ENCODE data around the gene TTC23L.
"Not testable (repeated sequence)": the region's sequence is repeated elsewhere in the genome, so short reads cannot be mapped to it uniquely, and the experiment has no call there.

Gene TTC23L

DNA sequence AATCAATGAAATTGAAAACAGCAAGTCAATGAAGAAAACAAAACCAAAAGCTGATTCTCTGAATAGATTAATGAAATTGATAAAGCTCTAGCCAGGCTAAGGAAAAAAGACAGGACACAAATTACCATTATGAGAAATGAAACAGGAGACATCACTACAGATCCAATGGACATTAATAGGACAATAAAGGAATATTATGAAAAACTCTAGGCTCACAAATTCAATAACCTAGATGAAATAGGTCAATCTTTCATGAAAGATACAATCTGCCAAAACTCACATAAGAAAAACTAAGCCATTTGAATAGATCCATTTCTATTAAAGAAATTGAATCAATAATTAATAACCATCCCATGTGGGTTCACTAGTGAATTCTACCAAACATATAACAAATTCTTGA, 37.3 kb downstream of the TTC23L start:
- DNase-seq, result no peak

DNA sequence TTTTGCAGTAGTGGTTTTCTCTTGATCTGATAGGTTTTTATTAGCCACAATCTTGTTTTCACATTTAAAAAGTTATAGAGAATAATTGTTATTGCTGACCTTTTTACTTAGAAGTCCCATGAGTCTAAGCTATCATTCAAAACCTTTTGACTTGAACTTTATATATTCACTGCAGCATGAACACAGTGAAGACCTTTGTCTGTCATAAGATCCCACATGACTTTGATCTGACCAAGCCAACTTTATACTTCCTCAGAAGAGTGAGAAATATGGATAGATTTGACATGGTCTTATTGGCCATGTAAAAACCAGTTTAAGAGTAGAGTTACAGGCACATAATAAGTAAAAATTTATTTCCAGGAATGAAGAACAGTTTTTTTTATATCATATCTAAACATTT, 42.3 kb downstream of the TTC23L start:
- DNase-seq, result peak in 2 of 4 experiments; percentile 36 to 40

DNA sequence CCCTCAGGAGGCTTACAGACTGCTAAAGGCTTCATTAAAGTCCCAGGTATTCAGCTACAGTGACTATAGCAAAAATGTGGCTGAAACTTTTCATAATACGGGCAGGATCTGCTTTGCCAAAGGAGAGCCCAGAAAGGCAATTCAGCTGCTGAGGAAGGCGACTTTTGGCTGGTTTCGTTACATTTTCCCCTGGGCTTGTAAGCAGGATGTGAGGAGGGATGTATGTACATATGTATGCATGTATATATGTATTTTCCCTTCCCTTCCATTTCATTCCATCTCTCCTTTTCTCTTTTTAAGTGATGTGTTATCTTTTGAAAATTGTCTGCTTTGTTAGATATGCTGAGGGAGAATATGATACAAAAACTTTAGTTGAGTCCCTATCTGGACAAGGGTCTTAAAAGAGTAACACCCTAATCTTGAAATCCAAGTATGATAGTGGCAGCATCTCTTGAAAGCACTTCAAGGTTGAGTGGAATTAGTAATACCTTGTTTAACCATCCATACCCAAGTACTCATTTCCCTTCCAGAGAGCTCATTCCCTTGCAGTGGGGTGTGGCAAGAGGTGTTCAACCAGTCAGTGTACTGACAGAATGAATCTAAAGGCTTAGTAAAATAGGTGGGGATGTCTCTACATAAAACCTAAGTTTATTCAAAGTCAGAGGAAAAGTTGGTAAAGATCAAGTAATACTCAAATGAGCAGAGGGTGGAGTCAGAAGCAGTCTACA, 47.6 kb downstream of the TTC23L start:
- DNase-seq, result no peak

DNA sequence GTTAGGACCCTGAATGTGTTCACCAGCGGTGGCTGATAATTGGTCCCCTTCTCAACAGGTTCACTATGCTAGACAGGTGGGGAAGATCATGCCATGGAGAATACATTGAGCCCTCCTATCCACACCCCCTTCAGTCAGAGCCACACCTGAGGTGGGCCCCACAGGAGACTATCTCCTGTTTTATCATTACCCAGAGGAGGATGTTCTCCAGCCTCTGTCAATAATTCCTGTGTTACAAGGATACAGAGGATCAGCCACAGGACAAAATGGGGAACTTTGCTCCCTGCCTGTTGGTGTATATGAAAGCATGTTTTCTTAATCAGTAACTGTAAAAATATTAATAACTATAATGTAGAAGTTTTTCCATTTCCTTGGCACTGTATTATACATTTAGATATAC, 50.4 kb downstream of the TTC23L start:
- DNase-seq, result no peak

DNA sequence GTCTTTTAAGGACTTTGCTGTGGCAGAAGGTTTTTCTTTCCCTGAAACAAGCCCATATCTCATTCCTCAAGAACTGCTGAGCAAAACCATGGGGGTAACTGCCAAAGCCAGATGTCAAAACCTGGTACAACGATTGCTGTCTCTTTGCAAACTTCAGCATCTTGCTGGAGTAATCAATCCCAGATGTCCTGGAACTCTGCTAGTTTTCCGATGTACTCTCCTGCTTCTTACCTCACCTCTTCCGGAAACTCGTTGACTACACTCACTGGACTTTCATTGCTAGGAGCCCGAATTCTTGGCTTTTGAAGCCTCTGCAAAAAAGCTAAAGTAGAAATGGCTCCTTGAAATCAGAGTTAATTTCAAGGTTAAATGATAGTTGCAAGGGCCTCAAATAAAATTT, 53.0 kb downstream of the TTC23L start:
- no peak for DNase-seq

DNA sequence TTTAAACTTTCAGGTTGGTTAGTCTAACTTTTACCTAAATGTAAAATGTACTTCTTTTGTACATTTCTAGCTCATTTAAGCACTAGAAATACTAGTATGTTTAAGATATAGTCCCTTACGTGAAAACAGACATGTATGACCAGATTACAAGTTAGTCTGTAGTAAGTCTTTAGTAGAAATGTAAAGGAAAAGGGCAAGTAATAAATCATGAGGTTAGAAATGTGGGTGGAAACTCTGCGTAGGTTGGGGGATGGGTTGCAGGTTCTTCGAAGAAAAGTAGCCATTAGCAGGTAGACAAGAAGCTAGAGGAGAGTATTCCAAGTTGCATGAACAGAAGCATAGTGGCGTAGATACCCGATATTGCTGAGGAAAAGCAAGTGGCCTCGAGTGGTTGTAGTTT, 53.5 kb downstream of the TTC23L start:
- no peak for DNase-seq

DNA sequence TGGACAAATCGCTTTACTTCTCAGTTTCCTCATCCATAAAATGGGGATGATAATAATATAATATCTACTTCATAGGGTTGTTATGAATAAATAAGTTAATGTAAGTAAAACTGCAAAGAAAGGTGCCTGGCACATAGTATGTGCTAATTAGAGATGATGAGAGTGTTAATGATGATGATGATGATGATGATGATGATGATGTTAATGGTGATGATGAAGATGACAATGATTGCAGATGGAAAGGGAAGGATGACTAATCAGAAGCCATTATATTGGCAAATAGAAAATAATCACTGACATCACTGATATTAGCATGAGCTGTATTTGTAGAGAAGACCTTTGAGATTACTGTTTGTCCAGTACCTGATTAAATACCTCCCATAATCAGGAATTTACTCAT, 55.8 kb downstream of the TTC23L start:
- DNase-seq, result no peak

DNA sequence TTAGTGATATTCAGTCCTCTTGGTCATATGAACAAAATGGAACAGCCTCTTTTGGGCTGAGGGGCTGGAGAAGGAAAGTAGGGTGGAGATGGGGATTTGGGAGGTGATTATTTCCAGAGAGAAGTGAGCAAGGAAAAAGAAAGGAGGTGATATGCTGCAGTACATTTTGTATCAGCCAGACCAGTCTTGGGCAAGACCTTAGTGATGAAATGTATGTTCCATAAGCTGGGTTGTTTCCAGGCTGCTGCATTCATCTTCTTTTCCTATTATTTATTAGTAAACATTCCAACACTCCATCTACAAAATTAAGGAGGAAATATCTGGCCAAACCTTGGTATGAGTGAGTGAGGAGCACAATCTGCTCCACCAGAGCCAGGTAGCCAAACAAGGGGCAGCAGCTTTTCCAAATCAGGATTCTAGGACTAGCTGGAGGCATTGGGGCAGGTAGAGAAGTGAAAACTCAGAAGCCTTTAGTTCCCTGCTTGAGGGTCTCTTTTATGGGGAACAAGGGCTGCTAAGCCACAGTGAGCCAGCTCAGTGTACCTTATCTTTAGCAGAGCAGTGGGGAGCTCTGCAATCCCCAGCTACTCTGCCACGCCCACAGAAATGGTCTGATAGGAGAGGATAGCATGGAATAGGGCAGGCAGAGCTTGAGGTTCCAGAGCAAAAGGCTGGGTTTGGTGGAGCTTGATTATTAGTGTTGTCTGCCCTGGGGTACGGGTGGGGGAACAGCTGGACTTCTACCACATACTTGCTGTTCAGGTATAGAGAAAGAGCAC, 56.9 kb downstream of the TTC23L start:
- no peak for DNase-seq

DNA sequence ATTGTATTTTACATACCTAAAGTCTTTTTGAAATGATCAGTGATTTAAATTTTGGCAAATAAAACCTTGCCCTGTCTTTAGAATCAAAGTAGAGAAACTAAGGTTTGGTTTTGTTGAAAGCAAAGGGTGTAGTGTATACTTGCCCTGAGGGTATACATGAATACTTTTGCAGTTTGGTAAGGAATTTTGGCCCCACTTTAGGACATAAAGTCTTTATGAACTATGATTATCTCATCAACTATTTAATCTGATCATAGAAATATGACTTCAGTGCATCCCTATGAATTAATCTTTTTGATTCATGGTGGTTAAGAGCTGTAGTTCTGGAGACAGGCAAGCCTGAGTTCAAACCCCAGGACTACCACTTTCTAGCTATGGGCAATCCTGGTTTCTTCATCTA, 58.7 kb downstream of the TTC23L start:
- no peak for DNase-seq

DNA sequence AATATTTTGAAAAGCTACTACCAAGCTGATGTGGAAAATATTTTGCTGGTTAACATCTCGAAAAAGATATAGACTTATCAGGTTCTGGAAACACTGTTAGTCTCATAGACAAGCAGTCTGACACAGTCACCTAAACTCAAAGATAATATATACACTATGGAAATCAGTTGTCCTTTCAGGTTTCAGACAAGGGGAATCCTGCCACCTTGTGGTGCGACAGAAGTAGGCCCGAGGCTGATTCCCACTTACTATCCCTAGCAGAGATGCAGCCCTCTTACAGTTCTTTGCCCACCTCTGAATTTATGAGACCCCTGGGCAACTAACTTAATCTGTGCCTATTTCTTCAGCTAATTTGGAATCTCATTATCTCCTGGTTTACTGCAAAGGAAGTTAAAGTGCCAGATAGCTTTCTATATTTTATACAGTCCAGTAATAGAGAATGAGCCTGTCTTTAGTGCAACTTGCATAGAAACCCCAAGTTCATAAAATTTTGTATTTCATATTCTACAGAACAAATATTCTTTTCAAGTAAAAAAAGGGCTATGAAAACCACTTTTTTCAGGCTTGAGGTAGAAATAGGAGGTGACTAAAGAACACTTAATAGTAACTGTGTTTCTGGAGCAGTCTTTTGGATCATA, 59.4 kb downstream of the TTC23L start:
- DNase-seq, result peak; percentile 67 to 79 (median 76)

DNA sequence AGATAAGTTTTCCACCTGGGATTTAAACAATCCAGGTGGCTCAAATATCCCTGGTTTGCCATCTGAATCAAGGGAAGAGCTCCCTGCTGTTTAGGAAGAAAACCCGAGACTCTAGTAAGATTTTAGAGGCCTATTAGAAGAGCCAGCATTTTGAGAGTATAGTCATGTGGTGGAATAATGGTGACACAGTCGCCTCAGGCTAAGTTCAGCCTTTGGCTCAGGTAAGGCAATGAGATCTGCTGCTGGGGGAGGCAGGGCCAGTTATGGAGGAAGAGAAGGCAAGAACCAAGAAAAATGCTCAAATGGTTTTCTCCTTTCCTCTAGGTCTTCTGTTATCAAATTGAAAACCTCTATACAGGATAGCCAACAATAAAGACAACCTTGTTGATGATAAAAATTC, 60.1 kb downstream of the TTC23L start:
- no peak for DNase-seq

DNA sequence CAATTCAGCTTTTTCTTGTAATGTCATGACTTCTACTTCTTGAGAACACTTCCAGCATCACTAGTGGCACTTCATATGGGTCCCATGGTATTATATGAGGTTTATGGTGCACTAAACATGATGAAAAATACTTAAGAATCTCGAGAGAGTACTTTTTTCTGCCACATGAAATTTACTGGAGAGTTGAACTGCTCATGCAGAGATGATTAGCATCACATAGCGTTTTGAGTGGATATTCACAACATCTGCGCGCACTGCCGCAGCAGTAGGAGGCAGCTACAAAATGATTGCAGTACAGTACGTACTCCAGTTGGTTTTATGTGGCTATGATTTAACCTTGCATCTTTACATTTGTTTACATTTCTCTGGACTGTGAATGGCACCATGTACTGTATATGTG, 61.7 kb downstream of the TTC23L start:
- no peak for DNase-seq

DNA sequence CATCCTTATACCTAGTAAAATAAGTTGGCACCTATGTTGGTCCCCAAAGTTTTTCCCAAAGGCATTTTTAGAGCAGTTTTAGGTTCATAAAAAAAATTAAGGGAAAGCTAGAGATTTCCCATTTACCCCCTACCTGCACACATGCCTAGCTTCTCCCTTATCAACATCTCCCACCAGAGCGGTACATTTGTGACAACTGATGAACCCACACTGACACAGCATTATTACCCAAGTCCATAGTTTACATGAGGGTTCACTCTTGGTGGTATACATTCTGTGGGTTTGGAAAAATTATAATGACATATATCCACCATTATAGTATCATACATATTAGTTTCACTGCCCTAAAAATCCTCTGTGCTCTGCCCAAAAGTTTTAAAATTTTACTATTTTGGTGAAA, 64.3 kb downstream of the TTC23L start:
- no peak for DNase-seq

DNA sequence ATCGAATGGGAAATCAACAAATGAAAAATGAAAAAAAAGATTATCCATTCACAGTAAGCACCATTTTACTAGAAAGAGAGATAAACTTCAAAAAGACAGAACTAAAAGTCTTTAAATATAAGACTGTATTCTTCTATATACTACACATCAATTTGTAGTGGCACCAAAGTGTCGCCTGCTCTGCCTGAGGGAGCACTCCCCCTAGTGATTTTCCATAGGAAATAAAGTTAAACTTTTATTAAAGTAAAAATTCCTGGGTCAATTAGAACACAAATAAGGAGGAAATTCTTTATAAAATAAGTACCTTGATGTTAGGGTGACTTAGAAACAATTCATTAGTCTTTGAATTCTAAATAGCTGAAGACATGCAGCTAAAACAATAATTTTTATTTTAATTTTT, 66.6 kb downstream of the TTC23L start:
- DNase-seq, result peak in 1 of 4 experiments; percentile 7

DNA sequence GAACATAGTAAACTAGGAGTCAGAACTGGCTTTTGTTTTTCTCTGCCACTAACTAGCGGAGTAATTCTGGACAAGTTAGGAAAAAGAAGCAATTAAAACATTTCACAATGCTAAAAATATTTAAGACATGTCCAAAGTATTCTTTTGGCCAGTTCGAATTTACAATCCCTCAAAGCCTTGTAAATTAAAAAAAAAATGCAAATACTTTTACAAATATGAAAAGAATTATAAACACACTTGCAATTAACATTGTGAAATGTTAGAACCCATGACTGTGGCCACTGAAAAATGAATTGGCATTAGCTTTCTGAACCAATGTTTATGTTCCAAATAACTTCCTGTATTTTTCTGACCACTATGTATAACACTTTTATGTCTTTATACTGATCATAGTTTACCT, 74.1 kb downstream of the TTC23L start:
- DNase-seq, result no peak

DNA sequence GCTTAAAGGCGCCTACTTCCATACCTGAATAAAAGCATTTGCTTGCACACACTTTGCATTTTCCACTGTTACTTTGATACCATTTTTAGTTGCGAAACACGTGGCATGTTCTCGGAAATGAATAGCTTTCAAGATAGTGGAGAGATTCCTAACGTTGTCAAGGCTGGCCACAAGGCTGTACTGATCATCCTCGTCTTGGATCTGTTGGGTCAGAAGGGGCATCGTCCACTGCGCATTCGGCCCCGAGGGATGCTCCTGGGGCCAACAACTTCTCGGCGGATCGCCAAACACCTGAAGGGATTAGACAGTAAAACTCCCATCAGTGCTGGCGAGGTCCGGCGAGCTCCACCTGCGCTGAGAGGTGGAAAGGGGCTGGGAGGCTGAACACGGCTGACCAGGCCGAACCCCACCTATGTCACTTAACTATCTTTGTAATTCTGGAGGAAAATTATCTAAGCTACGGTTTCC, 75.7 kb downstream of the TTC23L start:
- peak in 3 of 4 experiments; percentile 3 to 12 (median 6) for DNase-seq

DNA sequence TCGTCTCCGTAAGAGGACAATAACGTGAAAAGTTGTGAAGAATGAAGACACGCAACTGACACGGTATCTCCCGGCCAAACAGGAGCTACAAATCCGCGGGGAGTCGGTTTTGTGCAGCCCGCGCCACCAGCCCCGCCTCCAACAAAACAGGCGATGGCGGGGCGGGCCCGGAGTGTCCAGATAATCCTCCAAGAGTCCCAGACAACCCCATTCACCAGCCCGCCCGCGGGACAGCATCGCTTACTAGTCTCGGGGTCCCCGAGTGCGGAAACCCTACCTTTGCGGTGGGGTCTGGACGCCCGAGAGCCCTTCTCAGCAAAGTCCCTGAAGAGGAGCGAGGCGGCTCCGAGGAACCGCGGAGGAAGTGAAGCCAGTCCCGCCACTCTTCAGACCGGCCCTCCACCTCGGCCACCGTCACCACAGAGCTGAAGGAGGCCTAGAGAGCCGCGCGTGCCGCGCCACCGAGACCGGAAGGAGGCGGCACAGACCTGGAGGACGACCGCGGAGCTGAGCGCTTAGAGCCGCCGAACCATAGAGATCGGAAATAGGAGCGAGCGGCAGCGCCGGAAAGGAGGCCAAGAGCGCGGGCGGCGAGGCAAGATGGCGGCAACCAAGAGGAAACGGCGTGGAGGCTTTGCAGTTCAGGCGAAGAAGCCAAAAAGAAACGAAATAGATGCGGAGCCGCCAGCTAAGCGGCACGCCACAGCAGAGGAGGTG, 76.3 kb downstream of the TTC23L start, which contains the start of the genes BRIX1 and RAD1:
Gene BRIX1, plus strand, starts transcription at position 573 of the 717 bp plus-strand sequence. Its CDS starts 28 bp downstream, at position 601.
Gene RAD1, minus strand, starts transcription at position 366 of the 717 bp plus-strand sequence. CDS start 612 bp downstream, outside the sequence.
- peak; percentile 96 to 98 (median 98) for DNase-seq

DNA sequence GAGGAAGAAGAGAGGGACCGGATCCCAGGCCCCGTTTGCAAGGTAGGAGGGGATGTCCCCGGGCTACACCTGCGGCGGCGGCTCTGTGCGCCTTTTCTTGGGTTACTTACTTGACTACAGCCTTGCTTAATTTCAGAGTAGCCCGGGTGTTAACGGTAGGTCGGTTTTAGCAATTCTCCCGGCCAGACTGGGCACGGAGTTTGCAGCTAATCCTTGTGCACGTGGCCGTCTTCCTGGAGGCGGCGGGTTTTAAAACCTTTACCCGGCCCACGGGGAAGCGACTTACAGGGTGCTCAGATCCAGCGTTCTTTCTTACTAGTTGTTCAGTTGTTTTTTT, 76.9 kb downstream of the TTC23L start:
- peak in 3 of 4 experiments; percentile 14 to 43 (median 25) for DNase-seq

DNA sequence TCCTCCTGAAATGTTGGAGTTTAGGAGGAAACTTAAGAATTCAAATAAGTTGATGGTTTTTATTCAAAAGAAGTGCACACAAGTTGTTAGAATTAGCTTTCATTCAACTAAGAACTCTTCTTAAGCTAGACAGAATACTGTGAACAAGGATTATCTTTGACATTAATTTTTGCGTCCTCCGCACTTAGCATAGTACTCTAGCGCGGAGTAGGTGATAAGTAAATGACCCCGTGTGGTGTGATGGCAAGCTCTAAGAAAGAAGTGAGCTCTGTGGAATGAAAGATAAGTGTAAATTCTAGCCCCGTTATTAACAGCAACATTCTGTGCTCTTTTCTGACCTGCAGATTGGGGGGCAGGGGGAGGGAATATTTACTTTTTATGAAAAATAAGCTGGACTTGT, 77.6 kb downstream of the TTC23L start:
- DNase-seq, result no peak

DNA sequence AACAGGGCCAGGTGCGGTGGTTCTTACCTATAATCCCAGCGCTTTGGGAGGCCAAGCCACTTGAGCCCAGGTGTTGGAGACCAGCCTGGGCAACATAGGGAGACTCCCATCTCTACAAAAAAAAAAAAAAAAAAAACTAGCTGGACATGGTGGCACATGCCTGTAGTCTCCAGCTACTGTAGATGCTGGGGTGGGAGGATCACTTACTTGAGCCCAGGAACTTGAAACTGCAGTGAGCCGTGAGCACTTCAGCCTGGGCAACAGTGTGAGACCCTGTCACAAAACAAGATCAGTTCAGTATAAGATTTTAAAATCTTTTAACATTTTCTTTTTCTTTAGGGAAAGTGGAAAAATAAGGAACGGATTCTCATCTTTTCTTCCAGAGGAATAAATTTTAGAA, 79.1 kb downstream of the TTC23L start:
- no peak for DNase-seq

DNA sequence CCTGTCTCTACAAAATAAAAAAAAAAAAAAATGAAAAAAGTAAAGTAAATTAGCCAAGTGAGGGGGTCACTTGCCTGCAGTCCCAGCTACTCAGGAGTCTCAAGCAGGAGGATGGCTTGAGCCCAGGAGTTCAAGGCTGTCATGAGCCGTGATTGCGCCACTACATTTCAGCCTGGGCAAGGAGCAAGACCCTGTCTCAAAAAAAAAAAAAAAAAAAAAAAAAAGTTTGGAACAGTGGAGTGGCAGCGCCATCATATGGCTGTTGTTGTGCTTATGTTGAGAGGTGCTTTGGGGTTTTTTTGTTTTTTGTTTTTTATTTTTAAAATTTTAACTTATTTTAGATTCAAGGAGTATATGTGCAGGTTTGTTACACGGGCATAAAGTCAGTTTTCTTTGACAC, 80.1 kb downstream of the TTC23L start:
- no peak for DNase-seq

DNA sequence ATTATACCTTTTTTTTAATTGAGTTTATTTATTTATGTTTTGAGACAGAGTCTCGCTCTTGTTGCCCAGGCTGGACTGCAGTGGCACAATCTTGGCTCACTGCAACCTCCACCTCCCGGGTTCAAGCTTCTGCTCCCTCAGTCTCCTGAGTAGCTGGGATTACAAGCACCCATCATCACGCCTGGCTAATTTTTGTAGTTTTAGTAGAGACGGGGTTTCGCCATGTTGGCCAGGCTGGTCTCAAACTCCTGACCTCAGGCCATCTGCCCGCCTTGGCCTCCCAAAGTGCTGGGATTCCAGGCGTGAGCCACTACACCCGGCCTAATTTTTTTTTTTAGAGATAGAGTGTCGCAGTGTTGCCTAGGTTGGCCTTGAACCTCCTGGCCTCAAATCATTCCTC, 84.3 kb downstream of the TTC23L start:
- not testable (repeated sequence) for DNase-seq
